GM12874 (cell line): ENCODE results near the gene PRCD.

Experiments
- CTCF ChIP-seq: IDR thresholded peaks from 2 replicates; pipeline ENCODE4 v1.5.1; 2011; ENCODE audit warnings: low read depth, mild to moderate bottlenecking, control low read depth, low read length, moderate library complexity; ENCODE audit not compliant: insufficient read depth

Gene PRCD

GRCh38 chr17:76576189-76576588, 36.3 kb downstream of the PRCD start:
- TF ChIP-seq CTCF = no peak

- no peak for TF ChIP-seq CTCF
These were observed 38.0 kb downstream of the PRCD start for GRCh38 chr17:76577876-76578275.

GRCh38 chr17:76578376-76578775, 38.5 kb downstream of the PRCD start:
- TF ChIP-seq CTCF = no peak

GRCh38 chr17:76579281-76579680, 39.4 kb downstream of the PRCD start:
- TF ChIP-seq CTCF = no peak

GRCh38 chr17:76581515-76581914, 41.7 kb downstream of the PRCD start:
- no peak for TF ChIP-seq CTCF

GRCh38 chr17:76582660-76583059, 42.8 kb downstream of the PRCD start:
- no peak for TF ChIP-seq CTCF

- TF ChIP-seq CTCF = no peak
These were observed 44.7 kb downstream of the PRCD start for GRCh38 chr17:76584427-76585032.
